Testis (tissue), 3 donors: ENCODE data around the gene SRRM2. TPM values are rescaled to one million over a fixed set of nuclear protein-coding genes. Genes with fewer than 3 reads are reported as not detected.

ENCODE experiments used
- DNase-seq: peaks from one replicate; pipeline ENCODE4 v3.0.0-alpha.2; 2019
- H3K27ac ChIP-seq, 2 donors: fragments of 200-600 bp; sonication (generic); one replicate each; pipeline ENCODE4 v1.5.1; 2019
- H3K27me3 ChIP-seq: fragments of 200-600 bp; sonication (generic); one replicate; pipeline ENCODE4 v1.5.1; 2019
- H3K36me3 ChIP-seq: fragments of 200-600 bp; sonication (generic); one replicate; pipeline ENCODE4 v1.5.1; 2017; ENCODE audit warnings: low read depth; ENCODE audit errors: missing control alignments
- H3K4me1 ChIP-seq: fragments of 200-600 bp; sonication (generic); one replicate; pipeline ENCODE4 v1.5.1; 2019
- H3K4me3 ChIP-seq, 2 donors: fragments of 200-600 bp; sonication (generic); one replicate each; pipeline ENCODE4 v1.5.1; 2017 to 2019
- H3K9me3 ChIP-seq: fragments of 200-600 bp; sonication (generic); one replicate; pipeline ENCODE4 v1.5.1; 2017
- POLR2A ChIP-seq: fragments of 450-650 bp; IDR thresholded peaks from one replicate; pipeline ENCODE4 v1.6.1; 2017; ENCODE audit warnings: antibody characterized with exemption, mild to moderate bottlenecking, moderate library complexity
- WGBS, 2 donors: methylation state at CpG; one replicate each; pipeline ENCODE4 v1.1.5; 2018; 5-methylcytosine and 5-hydroxymethylcytosine counted together
- intact Hi-C: fragments of 100-400 bp; cut with DNase I; formaldehyde crosslinking; loops from one replicate; pipeline ENCODE4 v1.15.1; 2023; ENCODE audit warnings: low total_unique reads
- polyA plus RNA-seq: library from polyadenylated mRNA; stranded (reverse); fragments of 350-450 nt; fragmentation: Illumina TruSeq; extraction: RNeasy Lipid Tissue Mini Kit (QIAGEN cat#74804); gene quantifications from one replicate; pipeline ENCODE4 v1.2.3, GENCODE V29; 2014; ENCODE audit warnings: low read depth, low replicate concordance; ENCODE audit not compliant: insufficient read depth
- total RNA-seq, 2 donors: library from RNA; depleted of rRNA; stranded (reverse); fragments of >200 nt; gene quantifications; one replicate each; pipeline ENCODE4 v1.2.3, GENCODE V29; 2016
- TF ChIP-seq, protein P1 (sequence below), 3 experiments: fragments of 450-650 bp in 2 of 3; fragments of 200-600 bp in 1 of 3; sonication (generic) in 1 of 3; IDR thresholded peaks; one replicate each; pipeline ENCODE4 v1.5.1; 2016 to 2019; ENCODE audit warnings: antibody characterized with exemption in 3 of 3, mild to moderate bottlenecking in 2 of 3, moderate library complexity in 1 of 3

SRRM2 gene
- total and polyA plus RNA-seq, 3 donors from 2014 or later, result 446 to 738 (median 526) TPM

- TF ChIP-seq, protein P1, sequence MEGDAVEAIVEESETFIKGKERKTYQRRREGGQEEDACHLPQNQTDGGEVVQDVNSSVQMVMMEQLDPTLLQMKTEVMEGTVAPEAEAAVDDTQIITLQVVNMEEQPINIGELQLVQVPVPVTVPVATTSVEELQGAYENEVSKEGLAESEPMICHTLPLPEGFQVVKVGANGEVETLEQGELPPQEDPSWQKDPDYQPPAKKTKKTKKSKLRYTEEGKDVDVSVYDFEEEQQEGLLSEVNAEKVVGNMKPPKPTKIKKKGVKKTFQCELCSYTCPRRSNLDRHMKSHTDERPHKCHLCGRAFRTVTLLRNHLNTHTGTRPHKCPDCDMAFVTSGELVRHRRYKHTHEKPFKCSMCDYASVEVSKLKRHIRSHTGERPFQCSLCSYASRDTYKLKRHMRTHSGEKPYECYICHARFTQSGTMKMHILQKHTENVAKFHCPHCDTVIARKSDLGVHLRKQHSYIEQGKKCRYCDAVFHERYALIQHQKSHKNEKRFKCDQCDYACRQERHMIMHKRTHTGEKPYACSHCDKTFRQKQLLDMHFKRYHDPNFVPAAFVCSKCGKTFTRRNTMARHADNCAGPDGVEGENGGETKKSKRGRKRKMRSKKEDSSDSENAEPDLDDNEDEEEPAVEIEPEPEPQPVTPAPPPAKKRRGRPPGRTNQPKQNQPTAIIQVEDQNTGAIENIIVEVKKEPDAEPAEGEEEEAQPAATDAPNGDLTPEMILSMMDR (IDR thresholded peaks at IDR 0.05), result no peak
- TF ChIP-seq POLR2A, result no peak
- Histone ChIP-seq H3K4me1 (no peaks in the 10 kb centered on the region), H3K9me3 (no peaks in the 10 kb centered on the region), H3K4me3 (no peak overlapping the region), H3K27ac (no peak overlapping the region), H3K27me3 (no peaks in the 10 kb centered on the region), H3K36me3 (no peaks in the 10 kb centered on the region)
- intact Hi-C loops, result no loop called here
- WGBS, 2 donors, result 93 to 95% methylated on average over 14 of the region's 14 CpGs
- DNase-seq, result no peak
These were observed 44.2 kb upstream of the SRRM2 start for GRCh38 chr16:2708290-2708639.

GRCh38 chr16:2708955-2709587 is 43.4 kb upstream of the SRRM2 start:
- H3K36me3 ChIP-seq, result no peaks in the 10 kb centered on the region
- no peaks in the 10 kb centered on the region for H3K27me3 ChIP-seq
- no peak for TF ChIP-seq POLR2A
- TF ChIP-seq, protein P1 (IDR thresholded peaks at IDR 0.05), result no peak
- H3K9me3 ChIP-seq, result no peaks in the 10 kb centered on the region
- no peak for DNase-seq
- H3K27ac ChIP-seq, result no peak overlapping the region
- H3K4me3 ChIP-seq, result no peak overlapping the region
- intact Hi-C loops, result no loop called here
- 94 to 97% methylated on average over 14 to 22 of the region's 22 CpGs for WGBS, 2 donors
- no peaks in the 10 kb centered on the region for H3K4me1 ChIP-seq

- no peak for DNase-seq
- 91 to 100% methylated on average over 3 to 10 of the region's 10 CpGs for WGBS, 2 donors
- no peak overlapping the region for H3K27ac ChIP-seq
- no peaks in the 10 kb centered on the region for H3K9me3 ChIP-seq
- H3K27me3 ChIP-seq, result no peaks in the 10 kb centered on the region
- TF ChIP-seq POLR2A, result no peak
- TF ChIP-seq, protein P1 (IDR thresholded peaks at IDR 0.05), result no peak
- no peaks in the 10 kb centered on the region for H3K4me1 ChIP-seq
- no peak overlapping the region for H3K4me3 ChIP-seq
- intact Hi-C loops, result no loop called here
- H3K36me3 ChIP-seq, result no peaks in the 10 kb centered on the region
These were observed 42.9 kb upstream of the SRRM2 start for GRCh38 chr16:2709588-2709984.

DNA sequence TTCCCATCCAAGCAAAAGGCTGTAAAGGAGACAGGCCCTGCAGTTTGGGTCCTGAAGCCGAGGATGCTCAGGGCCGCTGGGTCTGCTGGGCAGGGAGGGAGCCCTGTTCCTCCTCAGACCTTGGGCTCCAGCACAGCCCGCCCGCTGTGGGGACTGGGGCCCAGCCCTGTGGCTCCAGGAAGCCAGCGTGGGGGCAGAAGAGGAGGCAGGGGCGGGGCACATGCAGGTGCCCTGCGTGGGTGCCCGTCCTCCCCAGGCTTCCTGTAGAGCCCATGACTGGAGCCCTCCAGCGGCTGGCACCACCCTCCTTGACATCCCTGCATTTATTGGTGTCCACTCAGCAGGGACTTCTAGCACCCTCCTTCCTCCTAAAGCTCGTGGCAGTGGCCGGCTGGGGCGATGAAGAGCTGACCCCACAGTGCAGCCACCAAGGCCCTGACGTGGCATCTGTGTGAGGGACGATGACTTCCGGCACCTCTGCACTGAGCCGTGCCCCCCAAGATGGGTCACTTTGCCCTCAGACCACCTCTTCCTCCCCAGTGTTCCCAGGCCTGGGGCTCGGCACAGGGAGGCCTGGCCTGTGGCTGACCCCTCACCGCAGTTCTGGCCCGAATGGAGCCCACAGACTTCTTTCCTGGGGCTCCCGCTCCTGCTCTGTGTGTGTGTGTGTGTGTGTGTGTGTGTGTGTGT is 42.3 kb upstream of the SRRM2 start:
- H3K4me3 ChIP-seq, result no peak overlapping the region
- intact Hi-C loops, result no loop called here
- H3K36me3 ChIP-seq, result no peaks in the 10 kb centered on the region
- H3K9me3 ChIP-seq, result no peaks in the 10 kb centered on the region
- no peak overlapping the region for H3K27ac ChIP-seq
- H3K27me3 ChIP-seq, result no peaks in the 10 kb centered on the region
- no peaks in the 10 kb centered on the region for H3K4me1 ChIP-seq
- 83 to 86% methylated on average over 2 to 19 of the region's 20 CpGs for WGBS, 2 donors
- DNase-seq, result no peak
- TF ChIP-seq, protein P1 (IDR thresholded peaks at IDR 0.05), result no peak
- no peak for TF ChIP-seq POLR2A
